IPS-NIHi11 (cell line): ENCODE measurements around the gene KIAA0513.

Experiments used
- DNase-seq: peaks from one replicate; pipeline ENCODE4 v3.0.0; 2012; ENCODE audit warnings: mixed read lengths, low spot score

KIAA0513 gene

DNA sequence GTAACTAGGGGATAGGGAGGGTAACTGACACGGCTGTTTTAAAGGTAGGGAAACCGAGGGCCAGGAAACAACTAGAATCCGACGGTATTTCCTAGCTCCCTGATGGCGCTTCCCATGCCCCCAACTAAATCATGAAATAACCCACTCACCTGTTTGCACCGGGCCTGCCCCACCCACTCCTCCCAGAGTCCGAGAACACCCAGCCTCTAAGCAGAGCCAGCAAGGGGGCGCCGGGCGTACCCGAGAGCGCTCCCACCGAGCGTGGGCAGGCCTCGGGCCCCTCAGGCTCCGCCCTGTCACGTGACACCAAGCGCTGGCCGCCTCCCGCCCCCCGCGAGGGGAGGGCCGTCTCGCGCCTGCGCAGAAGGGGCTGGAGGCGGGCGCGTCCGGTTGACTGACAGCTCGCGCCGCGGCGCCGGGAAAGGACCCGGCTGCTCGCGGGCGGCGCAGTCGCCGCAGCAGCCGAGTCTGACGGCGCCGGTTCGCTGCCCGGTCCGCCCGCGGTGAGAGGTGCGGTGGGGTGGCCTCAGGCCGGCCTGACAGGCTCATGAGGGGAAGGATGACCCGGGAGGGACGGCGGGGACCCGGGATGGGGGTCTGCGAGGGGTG, at the start of gene KIAA0513:
Gene KIAA0513 (plus strand): TSS at position 447 of the 609 bp plus-strand sequence. CDS start 39,277 bp downstream, outside the sequence.
- peak; percentile 99 for DNase-seq

GRCh38 chr16:84979516-84979915, 48.1 kb upstream of the KIAA0513 start:
- no peak for DNase-seq

GRCh38 chr16:84982434-84982833, 45.2 kb upstream of the KIAA0513 start:
- no peak for DNase-seq

GRCh38 chr16:84985079-84986065, 42.2 kb upstream of the KIAA0513 start:
- DNase-seq = no peak

DNA sequence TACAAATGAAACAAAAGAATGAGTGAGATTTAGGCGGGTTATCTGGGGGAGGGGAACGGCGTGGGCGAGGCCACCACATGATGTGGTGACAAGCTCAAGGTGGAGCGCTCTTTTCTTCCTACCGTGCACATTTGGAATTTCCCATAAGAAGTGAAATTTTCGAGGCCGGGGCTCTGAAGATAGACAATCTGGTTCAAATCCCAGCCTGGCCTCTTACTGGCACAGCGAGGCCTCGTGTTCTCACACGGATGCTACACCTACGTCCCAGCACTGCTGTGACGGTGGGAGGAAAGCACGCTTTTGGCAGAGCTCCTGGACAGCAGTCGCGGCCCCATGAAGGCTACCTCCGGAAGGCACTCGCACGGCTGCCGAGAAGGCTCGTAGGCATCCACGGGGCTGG, 41.5 kb upstream of the KIAA0513 start:
- no peak for DNase-seq

DNA sequence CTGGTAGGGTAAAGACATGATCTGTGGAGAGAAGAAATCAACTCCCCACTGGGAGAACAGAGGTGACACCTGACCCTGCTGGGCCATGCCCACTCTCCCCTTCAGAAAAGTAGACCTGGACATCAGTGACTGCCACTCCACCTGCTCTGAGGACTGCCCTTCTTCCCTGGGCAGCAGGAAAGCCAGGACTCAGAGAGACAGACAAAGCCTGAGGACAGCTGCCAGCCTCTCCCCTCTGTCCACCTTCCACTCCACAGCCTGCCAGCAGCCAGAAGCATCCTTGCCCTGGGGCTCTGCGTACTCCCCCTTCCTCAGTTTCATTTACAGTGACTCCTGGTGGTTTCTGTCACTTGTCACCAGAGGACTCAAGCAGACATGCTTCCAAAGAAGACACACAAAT, 40.7 kb upstream of the KIAA0513 start:
- DNase-seq = no peak

GRCh38 chr16:84988328-84989080, 39.1 kb upstream of the KIAA0513 start:
- no peak for DNase-seq

GRCh38 chr16:84989749-84990620, 37.6 kb upstream of the KIAA0513 start:
- DNase-seq = no peak

GRCh38 chr16:84990782-84991181, 36.8 kb upstream of the KIAA0513 start:
- DNase-seq = no peak

- DNase-seq = no peak
Measured at GRCh38 chr16:84992717-84993075, 34.9 kb upstream of the KIAA0513 start.

DNA sequence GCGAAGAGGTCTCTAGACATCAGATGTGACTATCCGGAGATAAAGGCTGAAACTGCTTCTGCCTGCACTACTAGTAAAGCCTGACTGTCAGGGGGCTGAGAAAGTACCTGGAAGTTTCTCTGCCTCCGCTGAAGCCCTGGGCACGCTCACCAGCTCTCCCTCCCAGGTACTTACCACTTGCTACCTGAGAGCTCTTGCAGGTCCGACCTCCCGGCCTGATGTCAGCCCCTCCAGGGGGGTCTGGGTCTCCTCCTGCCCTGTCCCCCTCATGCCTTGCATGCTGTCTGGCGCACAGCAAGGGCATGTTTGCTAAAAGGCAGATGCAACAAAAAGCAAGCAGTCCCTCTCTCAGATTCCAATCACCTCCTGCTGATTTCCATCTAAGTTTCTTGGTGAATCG, 33.7 kb upstream of the KIAA0513 start:
- no peak for DNase-seq

DNA sequence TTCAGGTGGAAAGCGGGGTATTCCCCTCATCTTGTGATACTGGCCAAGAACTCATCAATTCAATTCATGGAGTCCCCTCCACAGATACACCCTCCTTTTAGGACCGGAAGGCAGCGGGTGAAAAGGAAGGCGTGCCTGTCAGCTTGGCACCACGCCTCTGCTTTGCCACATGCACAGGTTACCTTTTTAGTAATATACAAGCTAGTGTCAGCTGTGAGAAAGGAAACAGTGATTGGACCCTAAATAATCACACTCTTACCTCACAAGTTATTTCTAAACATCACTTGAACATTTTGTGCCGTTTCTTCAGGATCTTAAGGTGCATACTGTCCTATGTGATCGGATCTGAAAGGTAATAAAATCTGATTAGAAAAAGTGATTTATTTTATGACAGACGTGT, 31.9 kb upstream of the KIAA0513 start:
- no peak for DNase-seq

DNA sequence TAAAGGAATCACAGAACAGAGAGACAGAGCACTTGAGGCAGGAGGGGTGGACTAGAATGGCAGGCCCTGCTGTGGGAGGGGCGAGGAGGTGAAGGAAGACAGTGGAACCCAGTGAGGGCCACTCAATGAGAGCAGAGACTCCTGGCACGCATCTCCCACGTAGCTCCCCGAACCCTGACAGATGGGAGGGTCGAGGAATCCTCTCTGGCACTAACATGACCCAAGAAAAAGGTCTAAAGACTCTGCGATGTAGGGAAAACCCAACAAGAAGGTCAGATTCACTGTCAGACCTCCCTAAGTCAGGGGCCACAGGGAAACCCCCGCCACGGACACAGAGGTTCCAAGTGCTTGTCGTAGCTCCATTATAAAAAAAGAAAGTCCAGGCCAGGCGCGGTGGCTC, 31.2 kb upstream of the KIAA0513 start:
- DNase-seq = no peak

DNA sequence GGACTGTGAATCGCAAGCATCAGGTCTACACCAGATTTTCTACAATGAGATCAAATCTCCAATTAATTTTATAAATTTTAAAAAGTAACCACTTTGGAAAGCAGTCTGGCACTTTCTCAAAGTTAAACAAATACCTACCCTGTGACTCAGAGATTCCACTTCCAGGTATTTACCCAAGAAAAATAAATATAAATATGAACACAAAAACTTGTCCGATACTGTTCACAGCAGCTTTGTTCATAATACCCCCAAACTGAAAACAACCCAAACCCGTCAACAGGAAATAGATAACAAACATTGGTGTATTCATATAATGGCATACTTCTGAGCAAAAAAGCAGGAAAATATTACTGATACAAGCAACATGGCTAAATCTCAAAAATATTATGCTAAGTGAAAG, 28.4 kb upstream of the KIAA0513 start:
- no peak for DNase-seq

- no peak for DNase-seq
Measured at GRCh38 chr16:84999857-85000480, 27.6 kb upstream of the KIAA0513 start.

DNA sequence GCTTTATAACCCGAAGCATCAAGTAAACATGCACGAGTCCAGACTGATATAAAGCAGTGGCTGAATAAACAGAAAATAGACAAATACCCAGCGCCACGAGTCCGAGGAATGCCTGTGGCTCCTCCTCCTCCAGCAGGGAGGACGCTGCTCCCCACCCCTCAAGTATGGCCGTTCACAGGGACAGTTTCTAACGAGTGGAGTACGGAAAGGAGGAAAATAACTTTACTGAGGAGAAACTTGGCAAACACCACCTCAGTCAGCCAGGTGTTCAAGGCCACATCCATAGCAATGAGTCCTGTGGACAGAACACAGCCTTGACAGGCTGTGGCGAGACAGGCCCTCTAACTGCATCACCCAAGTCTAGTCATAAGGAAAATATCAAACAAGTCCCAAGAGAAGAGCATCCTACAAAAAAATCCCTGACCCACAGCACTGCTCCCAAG, 25.5 kb upstream of the KIAA0513 start:
- no peak for DNase-seq

- no peak for DNase-seq
Measured at GRCh38 chr16:85002608-85003007, 25.0 kb upstream of the KIAA0513 start.

DNA sequence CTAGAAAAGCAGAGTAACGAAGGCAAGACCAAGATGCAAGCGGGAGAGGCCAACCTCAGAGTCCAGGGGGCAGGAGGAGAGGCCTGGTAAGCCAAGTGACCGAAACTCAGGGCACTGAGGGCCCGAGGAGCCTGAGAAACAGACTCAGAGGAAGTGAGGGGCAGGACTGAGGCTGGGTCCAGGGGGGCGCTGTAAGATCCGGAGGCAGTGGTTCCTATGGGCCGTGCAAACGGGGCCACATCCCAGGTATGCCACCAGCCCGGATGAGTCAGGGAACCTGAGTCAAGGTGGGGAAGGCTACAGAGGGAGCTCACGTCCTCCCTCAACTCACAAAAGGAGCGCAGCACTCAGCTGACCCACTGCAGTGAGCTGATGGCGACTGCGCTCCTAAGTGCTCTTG, 24.5 kb upstream of the KIAA0513 start:
- no peak for DNase-seq

- DNase-seq = no peak
Measured at GRCh38 chr16:85003725-85004586, 23.6 kb upstream of the KIAA0513 start.

- no peak for DNase-seq
Measured at GRCh38 chr16:85004587-85005205, 22.9 kb upstream of the KIAA0513 start.
